Esophagus mucosa (tissue), 1 donor: ENCODE measurements around the gene WRNIP1. TPM values are rescaled to one million over a fixed set of nuclear protein-coding genes. Genes with fewer than 3 reads are reported as not detected.
A peak's percentile ranks its signal among the peaks of the same experiment; 100 is the strongest.

ENCODE experiments used
- ATAC-seq: fragments of 200-7000 bp; cut with Tn5 transposase; one replicate; pipeline ENCODE4 v1.9.1; 2020
- total RNA-seq: library from RNA; stranded (reverse); gene quantifications from one replicate; pipeline ENCODE4 v1.2.4, GENCODE V29; 2023
- donor health status: DM: yes; HTN: yes; CAD: no.

WRNIP1 gene
- total RNA-seq, 1 donor from 2014 or later, result 41.2 TPM

DNA sequence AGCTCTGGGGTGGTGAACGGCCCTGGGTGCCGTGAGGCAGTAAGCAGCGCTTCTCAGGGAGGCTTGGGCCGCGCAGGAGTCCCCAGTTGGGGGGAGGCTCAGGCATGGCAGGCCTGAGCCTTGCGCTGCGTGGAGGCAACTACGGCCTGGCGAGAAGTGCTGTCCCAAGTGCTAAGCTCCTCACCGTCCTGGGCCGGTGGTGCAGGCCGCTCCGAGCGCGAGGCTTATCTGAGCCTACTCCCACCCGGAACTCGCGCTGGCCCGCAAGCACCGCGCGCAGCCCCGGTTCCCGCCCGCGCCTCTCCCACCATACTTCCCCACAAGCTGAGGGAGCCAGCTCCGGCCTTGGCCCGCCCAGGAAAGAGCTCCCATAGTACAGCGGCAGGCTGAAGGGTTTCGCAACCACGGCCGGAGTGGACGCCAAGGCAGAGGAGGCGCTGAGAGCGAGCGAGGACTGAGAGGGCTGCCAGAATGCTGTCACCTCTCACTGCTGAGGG, 1.8 kb upstream of the WRNIP1 start:
- no peak for ATAC-seq

DNA sequence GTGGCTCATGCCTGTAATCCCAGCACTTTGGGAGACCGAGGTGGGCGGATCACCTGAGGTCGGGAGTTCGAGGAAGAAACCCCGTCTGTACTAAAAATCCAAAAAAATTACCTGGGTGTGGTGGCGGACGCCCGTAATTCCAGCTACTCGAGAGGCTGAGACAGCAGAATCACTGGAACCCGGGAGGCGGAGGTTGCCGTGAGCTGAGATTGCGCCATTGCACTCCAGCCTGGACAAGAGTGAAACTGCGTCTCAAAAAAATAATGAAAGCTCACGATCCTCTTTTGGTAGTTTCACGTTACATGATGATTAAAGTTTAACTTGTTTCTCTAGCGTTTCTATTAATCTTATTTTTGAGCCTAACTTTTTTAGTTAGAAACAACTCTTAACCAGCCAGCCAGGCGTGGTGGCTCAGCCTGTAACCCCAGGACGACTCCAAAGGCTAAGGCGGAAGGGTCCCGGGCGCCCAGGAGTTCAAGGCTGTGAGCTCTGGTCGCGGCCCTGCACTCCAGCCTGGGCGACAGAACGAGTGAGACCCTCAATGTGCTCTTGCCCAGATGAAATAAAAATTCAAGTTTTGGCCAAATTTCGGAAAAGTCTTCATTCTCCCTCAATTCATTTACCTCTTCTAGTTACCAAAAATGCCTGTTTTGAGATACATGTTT, 1.2 kb upstream of the WRNIP1 start:
- no peak for ATAC-seq

- ATAC-seq, result peak; percentile 85
Measured at GRCh38 chr6:2764610-2765165, 505 bp upstream of the WRNIP1 start.

GRCh38 chr6:2765896-2766766, 938 bp downstream of the WRNIP1 start:
- ATAC-seq, result peak; percentile 27

DNA sequence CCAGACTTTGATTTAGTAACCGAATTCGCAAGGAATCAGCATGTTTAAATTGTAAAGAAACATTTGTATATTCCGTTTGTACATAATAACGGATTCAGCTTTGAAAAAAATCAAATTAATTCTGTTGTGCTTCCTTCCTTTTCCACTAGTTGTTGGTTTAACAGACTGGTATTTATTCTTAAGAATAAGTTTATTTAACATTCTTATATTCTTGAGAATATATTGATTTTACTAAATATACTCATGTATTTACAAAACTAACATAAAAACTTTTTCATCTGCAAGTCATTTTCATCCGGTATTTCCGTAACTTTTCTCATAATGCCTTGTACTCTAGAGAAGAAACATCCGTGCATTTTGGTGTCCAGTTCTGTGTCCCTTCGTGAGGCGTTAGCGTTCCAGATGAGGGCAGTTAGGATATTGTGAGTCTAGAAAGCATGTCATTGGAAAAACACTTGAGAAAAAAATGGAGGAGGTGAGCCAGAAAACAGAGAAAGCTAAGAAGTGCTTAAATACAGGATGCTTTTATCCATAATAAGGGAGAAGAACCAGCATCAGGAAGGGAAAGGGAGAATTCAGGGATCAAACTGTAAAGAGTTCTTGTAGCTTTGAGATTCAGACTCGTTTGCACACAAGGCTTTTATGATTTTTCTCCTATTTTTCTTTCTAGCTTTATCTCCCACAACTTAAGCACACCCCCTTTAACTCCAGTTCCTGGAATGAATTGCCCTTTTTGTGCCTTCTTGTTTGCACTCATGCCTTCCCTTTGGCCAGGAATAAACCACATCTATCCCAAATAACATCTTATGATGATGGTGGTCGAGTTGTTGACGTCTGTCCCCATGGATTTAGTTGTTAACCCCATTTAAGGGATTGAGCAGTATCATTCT, 1.8 kb downstream of the WRNIP1 start:
- ATAC-seq, result no peak

DNA sequence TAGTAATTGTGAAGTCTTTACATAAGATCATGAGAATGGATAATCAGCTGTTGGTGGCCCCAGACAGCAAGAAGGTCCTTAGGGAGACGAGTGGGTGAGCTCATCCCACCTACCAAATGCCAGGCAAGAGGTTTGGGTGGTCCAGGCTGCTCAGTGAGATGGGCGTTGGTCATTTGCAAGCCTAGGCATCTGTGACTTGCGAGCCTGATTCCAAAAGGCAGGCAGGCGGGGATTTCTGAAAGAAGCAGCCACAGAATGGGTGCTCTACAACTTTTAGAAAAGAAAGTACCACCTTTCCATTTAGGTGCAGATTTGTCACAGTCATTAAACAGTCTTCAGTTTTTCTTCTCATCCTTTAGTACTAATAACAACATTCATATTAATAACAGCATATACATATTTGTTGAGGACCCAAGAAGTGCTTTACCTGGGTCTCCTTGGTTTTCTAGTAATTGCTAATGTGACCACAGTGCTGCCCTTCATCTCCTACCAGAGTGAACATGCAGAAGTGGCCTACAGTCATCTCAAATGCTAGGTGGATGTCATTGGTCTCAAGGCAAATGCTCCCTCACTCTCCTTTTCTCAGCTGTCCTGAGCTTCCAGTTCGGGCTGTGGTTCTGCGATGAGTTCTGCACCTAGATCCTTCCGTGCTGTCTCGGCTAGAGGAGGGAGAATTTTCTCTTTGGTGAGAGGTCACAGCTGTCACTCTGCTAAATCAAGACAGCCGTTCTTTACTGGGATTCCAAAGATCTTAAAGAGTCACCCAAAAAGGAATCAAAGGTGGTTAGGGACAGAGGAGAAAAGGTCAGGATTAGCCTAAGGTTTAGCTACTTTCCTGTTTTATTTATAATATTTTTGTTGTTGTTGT, 2.7 kb downstream of the WRNIP1 start:
- ATAC-seq, result no peak

DNA sequence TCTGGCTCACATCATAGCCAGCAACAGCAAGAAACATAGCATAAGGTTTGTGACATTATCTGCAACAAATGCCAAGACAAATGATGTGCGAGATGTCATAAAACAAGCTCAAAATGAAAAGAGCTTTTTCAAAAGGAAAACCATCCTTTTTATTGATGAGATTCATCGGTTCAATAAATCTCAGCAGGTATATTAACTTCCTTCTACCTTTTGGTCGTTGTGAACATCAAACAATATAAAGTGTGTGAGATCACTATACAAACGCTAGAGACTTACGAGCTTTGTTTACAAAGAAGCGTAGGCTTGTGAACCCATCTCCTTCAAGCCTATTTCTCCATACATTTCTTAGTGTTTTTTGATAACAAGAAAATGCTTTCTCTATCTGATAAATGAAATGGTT, 3.5 kb downstream of the WRNIP1 start:
- no peak for ATAC-seq

GRCh38 chr6:2770171-2770570, 5.0 kb downstream of the WRNIP1 start:
- ATAC-seq, result no peak

GRCh38 chr6:2771079-2771478, 5.9 kb downstream of the WRNIP1 start:
- no peak for ATAC-seq

DNA sequence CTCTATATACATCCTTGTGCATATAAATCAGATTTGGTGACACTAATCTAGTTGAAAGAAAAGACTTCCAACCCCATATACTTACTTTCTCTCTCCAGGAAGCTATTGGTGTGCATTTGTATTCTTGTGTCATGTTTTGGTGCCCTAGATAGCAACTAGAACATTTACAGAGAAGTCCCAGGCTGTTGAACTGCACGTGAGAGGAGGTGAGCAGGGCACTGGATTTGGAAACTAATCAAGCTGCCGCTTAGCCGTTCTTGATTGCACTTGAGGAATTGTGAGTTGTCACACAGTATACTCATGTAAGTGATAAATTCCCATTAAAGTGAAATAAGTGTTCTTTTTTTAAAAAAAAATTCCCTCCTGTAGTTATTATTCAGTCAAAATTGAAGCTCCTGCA, 7.6 kb downstream of the WRNIP1 start:
- ATAC-seq, result no peak

DNA sequence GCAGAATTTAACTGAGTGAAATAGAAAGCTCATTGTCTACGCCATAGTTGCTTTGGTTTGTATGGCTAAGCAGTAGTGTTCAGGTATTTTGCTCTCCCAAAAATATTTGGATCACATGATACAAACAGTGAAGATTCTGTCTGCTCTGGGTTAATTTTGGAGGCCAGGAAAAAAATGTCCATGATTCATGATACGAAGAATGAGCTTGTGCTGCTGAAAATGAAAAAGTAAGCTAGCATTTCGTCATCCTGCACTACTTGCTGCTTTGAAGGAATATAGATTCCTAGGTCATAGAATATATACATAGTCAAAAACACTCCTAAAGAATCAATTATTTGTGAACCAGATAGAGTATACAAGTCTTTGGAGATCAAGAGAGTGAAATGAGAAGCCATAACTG, 8.3 kb downstream of the WRNIP1 start:
- no peak for ATAC-seq

GRCh38 chr6:2775003-2775402, 9.8 kb downstream of the WRNIP1 start:
- ATAC-seq, result no peak

- ATAC-seq, result no peak
Measured at GRCh38 chr6:2777249-2777648, 12.1 kb downstream of the WRNIP1 start.

- ATAC-seq, result no peak
Measured at GRCh38 chr6:2780102-2780737, 15.0 kb downstream of the WRNIP1 start.

DNA sequence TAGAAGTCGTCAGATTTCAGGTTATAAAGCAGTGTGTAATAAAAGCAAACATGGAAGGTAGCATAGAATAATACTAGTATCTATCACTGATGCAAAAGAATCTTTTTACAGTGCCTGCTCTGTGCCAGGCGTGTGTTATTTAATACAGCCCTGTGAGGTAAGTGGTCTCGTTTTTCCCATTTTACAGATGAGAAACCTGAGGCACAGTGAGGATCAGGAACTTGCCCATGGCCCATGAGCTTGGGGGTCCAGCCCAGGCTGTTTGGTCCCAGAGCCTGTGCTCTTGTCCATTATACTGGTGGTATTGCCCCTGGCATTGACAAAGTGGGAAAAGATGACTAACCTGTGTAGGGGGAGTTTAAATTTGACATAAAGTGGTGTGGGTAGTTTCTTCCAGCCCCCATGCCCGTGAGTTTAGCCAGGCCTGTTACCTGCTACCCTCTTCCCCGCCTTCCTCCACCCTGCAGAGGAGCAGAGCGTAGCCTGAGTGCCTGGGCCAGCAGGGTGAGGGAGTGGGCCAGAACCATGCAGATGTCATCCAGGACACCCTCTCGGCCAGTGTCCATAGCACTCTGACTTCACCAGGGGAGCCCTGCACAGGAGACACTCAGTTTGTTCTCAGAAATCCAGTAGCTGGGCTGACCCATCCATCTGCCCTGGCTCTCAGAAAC, 16.6 kb downstream of the WRNIP1 start:
- peak; percentile 18 for ATAC-seq

DNA sequence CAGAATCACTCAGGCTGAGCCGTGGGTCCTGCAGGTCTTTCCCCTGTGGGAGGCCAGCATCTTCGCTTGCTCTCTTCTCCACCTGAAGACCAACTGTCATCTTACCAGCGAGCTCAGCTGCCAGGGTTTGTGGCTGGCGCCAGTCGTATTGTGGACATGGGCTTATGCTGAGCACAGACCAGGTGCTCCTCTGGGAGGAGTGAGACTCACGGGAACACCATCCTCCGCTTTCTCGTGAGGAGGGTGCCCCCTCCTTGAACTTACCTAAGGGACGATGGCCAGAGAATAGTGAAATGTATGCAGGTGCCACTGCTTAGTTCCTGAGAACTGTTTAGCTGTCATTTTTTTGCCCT, 17.1 kb downstream of the WRNIP1 start:
- ATAC-seq, result no peak

GRCh38 chr6:2782825-2783187, 17.6 kb downstream of the WRNIP1 start:
- no peak for ATAC-seq

GRCh38 chr6:2783188-2783963, 18.2 kb downstream of the WRNIP1 start:
- peak; percentile 4 for ATAC-seq

DNA sequence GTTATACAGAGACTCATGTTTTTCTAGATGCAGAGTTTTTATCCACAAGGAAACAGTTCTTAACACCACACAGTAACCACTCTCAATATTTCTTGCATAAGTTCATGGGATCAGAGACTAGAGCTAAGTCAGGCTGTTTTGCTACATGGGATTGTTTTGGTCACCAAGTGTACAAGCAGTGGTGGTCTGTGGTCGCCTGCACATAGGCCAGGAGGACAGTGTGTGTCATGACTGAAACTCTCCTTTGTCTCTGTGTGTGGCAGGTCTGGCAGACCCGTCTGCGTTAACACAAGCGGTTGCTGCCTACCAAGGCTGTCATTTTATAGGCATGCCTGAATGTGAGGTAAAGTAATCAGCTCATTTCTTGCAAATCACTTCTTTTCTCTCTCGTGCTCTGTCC, 18.9 kb downstream of the WRNIP1 start:
- ATAC-seq, result no peak

- no peak for ATAC-seq
Measured at GRCh38 chr6:2784930-2785329, 19.7 kb downstream of the WRNIP1 start.
